ENCODE data around the gene HCST.
"Not testable (repeated sequence)": the region's sequence is repeated elsewhere in the genome, so short reads cannot be mapped to it uniquely, and the experiment has no call there.

HCST gene

DNA sequence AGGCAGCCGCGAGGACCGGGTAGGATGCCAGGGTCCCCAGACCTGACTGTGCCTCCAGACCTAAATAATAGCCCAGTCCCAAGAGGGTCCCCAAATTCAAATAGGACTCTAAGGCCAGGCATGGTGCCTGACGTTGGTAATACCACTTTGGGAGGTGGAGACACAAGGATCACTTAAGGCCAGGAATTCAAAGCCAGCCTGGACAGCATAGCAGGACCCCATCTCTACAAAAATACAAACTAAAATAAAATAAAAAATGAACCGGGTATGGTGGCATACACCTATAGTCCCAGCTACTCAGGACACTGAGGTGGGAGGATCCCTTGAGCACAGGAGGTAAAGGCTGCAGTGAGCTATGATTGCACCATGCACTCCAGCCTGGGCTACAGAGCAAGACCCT is 39.3 kb upstream of the HCST start:
- no peaks in the 10 kb centered on the region for H3K9me3 ChIP-seq (ENCODE audit: control insufficient read depth, low read length)

DNA sequence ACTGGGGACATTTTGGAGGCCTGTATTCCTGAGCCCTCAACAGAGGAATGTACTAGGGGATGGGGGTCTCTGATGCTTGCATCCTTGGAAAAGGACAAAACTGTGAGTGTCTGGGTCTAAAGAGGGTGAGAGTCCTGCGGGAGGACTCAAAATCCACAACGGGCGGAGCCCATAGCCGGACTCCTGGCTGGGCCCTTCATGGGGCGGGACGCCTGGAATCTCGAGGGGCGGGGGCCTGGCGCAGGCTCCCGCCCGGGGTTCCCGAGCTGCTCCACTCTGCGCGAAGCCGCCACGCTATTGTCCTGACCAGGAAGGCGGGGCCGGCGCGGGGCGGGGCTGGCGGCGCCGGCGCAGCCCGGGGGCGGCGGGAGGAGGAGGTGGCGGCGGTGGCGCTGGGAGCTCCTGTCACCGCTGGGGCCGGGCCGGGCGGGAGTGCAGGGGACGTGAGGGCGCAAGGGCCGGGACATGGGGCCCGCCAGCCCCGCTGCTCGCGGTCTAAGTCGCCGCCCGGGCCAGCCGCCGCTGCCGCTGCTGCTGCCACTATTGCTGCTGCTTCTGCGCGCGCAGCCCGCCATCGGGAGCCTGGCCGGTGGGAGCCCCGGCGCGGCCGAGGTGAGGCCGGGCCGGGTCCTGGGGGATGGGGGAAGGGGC is 34.0 kb upstream of the HCST start, which contains the start of gene APLP1:
Gene APLP1, plus strand, starts transcription at position 403 of the 651 bp plus-strand sequence. Its CDS starts 63 bp downstream, at position 466.
- WGBS, 2 experiments: 0 to 1% methylated on average over 60 of the region's 60 CpGs
- peaks cover 16% of the 10 kb centered on the region for H3K4me1 ChIP-seq (ENCODE audit: control insufficient read depth, insufficient read depth, low read length)
- H3K36me3 ChIP-seq (ENCODE audit: control insufficient read depth, insufficient read depth, low read length): peaks cover 10% of the 10 kb centered on the region
- peak within 1 kb of the TSS; percentile 95 for H3K27ac ChIP-seq (ENCODE audit: insufficient read depth, low read depth, low read length, poor library complexity, severe bottlenecking)
- peak within 1 kb of the TSS; percentile 72 for H3K4me3 ChIP-seq (ENCODE audit: insufficient read depth, low read depth, low read length)
- H3K27me3 ChIP-seq (ENCODE audit: control insufficient read depth, insufficient read depth, low read length, poor library complexity, severe bottlenecking): no peaks in the 10 kb centered on the region
- no peaks in the 10 kb centered on the region for H3K9me3 ChIP-seq (ENCODE audit: control insufficient read depth, low read length)

More for the DNA sequence above, 39.3 kb upstream of the HCST start:
- Histone ChIP-seq H3K36me3 (ENCODE audit: control insufficient read depth, insufficient read depth, low read length) (peaks cover 3% of the 10 kb centered on the region), H3K27ac (ENCODE audit: insufficient read depth, low read depth, low read length, poor library complexity, severe bottlenecking) (no peak overlapping the region), H3K4me3 (ENCODE audit: insufficient read depth, low read depth, low read length) (no peak overlapping the region), H3K4me1 (ENCODE audit: control insufficient read depth, insufficient read depth, low read length) (peaks cover 27% of the 10 kb centered on the region), H3K27me3 (ENCODE audit: control insufficient read depth, insufficient read depth, low read length, poor library complexity, severe bottlenecking) (peaks cover 45% of the 10 kb centered on the region)
- WGBS, 2 experiments: 90 to 93% methylated on average over 5 of the region's 5 CpGs

DNA sequence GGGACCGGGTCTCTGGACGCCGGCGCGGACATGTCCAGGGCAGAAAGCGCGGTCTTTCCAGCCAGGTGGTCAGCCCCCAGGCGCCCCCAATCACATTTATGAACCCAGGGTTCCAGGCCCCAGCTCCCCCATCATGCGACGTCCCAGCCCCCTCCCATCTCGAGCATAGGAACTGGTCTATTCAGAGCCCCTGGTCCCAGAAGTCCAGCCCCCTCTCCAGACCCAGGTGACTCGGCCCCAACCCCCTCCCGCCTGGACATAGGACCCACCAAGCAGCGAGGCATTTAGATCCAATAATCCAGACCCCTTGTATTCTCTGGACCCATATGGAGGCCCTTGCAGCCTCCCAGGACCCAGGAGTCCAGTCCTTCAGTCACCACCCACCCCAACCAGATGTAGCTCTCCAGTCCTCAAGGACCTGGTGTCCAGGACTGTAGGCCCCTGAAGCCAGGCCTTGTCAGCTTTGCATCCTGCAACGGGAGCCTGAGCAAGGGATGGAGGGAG is 33.5 kb upstream of the HCST start:
- Histone ChIP-seq H3K36me3 (ENCODE audit: control insufficient read depth, insufficient read depth, low read length) (peaks cover 10% of the 10 kb centered on the region), H3K27me3 (ENCODE audit: control insufficient read depth, insufficient read depth, low read length, poor library complexity, severe bottlenecking) (no peaks in the 10 kb centered on the region), H3K9me3 (ENCODE audit: control insufficient read depth, low read length) (no peaks in the 10 kb centered on the region), H3K4me1 (ENCODE audit: control insufficient read depth, insufficient read depth, low read length) (peaks cover 16% of the 10 kb centered on the region), H3K4me3 (ENCODE audit: insufficient read depth, low read depth, low read length) (peak overlapping the region; percentile 72), H3K27ac (ENCODE audit: insufficient read depth, low read depth, low read length, poor library complexity, severe bottlenecking) (peak overlapping the region; percentile 95)
- WGBS, 2 experiments: 1% methylated on average over 15 of the region's 15 CpGs

DNA sequence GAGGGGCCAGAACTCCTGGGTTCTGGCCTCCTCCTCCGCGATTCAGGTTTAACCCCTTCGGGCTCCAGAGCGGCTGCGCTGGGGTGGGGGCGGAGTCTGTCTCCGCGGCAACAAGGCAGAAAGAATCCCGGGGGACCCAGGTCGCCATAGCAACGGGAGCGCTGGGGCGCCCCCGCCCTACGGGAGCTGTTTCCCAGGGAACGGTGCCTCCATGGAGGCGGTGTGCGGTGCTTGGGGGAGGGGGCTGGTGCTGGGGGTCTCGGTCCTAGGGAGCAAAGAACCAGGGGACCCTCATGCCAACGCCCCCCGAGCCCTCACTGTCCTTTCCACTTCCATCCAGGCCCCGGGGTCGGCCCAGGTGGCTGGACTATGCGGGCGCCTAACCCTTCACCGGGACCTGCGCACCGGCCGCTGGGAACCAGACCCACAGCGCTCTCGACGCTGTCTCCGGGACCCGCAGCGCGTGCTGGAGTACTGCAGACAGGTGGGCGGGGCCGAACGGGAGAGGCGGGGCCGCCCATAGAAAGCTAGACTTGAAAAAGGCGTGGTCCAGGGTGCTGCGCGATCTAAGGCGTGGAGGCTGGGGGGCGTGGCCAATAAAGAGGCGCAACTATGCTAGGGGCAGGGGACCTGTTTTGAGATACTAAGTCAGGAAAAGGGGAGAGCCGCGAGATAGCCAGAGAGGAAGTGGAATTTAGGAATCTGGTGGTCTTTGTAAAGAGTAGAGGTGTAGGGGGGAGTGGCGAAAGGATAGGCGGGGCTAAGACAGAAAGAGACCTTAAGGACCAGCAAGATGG is 32.8 kb upstream of the HCST start:
- WGBS, 2 experiments: 0 to 1% methylated on average over 51 of the region's 51 CpGs
- Histone ChIP-seq H3K36me3 (ENCODE audit: control insufficient read depth, insufficient read depth, low read length) (peaks cover 10% of the 10 kb centered on the region), H3K4me1 (ENCODE audit: control insufficient read depth, insufficient read depth, low read length) (peaks cover 16% of the 10 kb centered on the region), H3K27ac (ENCODE audit: insufficient read depth, low read depth, low read length, poor library complexity, severe bottlenecking) (peak overlapping the region; percentile 95), H3K9me3 (ENCODE audit: control insufficient read depth, low read length) (no peaks in the 10 kb centered on the region), H3K4me3 (ENCODE audit: insufficient read depth, low read depth, low read length) (peak overlapping the region; percentile 72), H3K27me3 (ENCODE audit: control insufficient read depth, insufficient read depth, low read length, poor library complexity, severe bottlenecking) (no peaks in the 10 kb centered on the region)

DNA sequence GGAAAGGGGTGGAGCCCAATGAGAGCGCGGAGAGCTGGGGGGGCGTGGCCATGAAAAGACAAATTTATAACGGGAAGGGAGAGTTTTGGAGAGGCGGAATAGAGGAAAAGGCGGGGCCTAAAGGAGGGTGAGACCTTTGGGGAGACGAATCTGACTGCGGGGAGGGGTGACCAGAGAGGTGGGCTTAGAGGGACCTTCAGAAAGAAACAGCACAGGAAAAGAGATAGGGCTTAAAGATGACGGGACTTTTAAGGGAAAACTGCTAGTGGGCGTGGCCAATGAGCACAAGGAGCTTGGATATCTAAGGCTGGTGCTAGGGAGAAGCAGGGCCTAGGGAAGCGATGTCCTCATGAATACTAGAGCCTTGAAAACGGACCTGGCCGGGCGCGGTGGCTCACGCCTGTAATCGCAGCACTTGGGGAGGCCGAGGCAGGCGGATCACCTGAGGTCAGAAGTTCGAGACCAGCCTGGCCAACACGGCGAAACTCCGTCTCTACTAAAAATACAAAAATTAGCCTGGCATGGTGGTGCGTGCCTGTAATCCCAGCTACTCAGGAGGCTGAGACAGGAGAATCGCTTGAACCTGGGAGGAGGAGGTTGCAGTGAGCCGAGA is 32.1 kb upstream of the HCST start:
- WGBS, 2 experiments: 48 to 49% methylated on average over 26 of the region's 26 CpGs
- H3K4me3 ChIP-seq (ENCODE audit: insufficient read depth, low read depth, low read length): peak overlapping the region; percentile 72

DNA sequence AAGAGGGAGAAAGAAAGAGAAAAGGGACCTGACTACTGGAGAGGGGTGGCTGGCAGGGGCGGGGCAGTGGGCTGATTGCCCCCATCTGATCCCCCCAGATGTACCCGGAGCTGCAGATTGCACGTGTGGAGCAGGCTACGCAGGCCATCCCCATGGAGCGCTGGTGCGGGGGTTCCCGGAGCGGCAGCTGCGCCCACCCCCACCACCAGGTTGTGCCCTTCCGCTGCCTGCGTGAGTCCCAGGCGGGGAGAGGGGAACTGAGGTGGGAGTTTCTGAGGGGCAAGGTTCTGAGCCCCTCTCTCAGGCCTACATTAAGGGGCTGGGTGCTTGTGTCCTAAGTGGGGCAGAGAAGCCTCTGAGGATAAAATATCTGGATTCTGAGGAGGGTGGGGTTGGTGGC is 31.5 kb upstream of the HCST start:
- no peaks in the 10 kb centered on the region for H3K27me3 ChIP-seq (ENCODE audit: control insufficient read depth, insufficient read depth, low read length, poor library complexity, severe bottlenecking)
- H3K27ac ChIP-seq (ENCODE audit: insufficient read depth, low read depth, low read length, poor library complexity, severe bottlenecking): peak overlapping the region; percentile 26
- H3K36me3 ChIP-seq (ENCODE audit: control insufficient read depth, insufficient read depth, low read length): peaks cover 7% of the 10 kb centered on the region
- no peak overlapping the region for H3K4me3 ChIP-seq (ENCODE audit: insufficient read depth, low read depth, low read length)
- WGBS, 2 experiments: 84 to 88% methylated on average over 12 of the region's 12 CpGs
- H3K9me3 ChIP-seq (ENCODE audit: control insufficient read depth, low read length): no peaks in the 10 kb centered on the region
- peaks cover 16% of the 10 kb centered on the region for H3K4me1 ChIP-seq (ENCODE audit: control insufficient read depth, insufficient read depth, low read length)

More for the DNA sequence above, 32.1 kb upstream of the HCST start:
- not testable (repeated sequence) for H3K27me3 ChIP-seq (ENCODE audit: control insufficient read depth, insufficient read depth, low read length, poor library complexity, severe bottlenecking); H3K9me3 ChIP-seq (ENCODE audit: control insufficient read depth, low read length); H3K36me3 ChIP-seq (ENCODE audit: control insufficient read depth, insufficient read depth, low read length)
- H3K4me1 ChIP-seq (ENCODE audit: control insufficient read depth, insufficient read depth, low read length): peaks cover 16% of the 10 kb centered on the region
- peak overlapping the region; percentile 64 for H3K27ac ChIP-seq (ENCODE audit: insufficient read depth, low read depth, low read length, poor library complexity, severe bottlenecking)

DNA sequence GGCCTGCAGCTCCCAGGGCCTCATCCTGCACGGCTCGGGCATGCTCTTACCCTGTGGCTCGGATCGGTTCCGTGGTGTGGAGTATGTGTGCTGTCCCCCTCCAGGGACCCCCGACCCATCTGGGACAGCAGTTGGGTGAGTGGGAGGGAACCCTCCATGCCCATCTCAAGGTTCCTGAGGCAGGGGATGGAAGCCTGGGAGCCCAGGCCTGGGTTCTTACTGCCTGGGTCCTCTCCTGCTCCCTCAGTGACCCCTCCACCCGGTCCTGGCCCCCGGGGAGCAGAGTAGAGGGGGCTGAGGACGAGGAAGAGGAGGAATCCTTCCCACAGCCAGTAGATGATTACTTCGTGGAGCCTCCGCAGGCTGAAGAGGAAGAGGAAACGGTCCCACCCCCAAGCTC is 30.7 kb upstream of the HCST start:
- Histone ChIP-seq H3K36me3 (ENCODE audit: control insufficient read depth, insufficient read depth, low read length) (peaks cover 13% of the 10 kb centered on the region), H3K27me3 (ENCODE audit: control insufficient read depth, insufficient read depth, low read length, poor library complexity, severe bottlenecking) (no peaks in the 10 kb centered on the region), H3K27ac (ENCODE audit: insufficient read depth, low read depth, low read length, poor library complexity, severe bottlenecking) (no peak overlapping the region), H3K4me1 (ENCODE audit: control insufficient read depth, insufficient read depth, low read length) (peaks cover 16% of the 10 kb centered on the region), H3K4me3 (ENCODE audit: insufficient read depth, low read depth, low read length) (no peak overlapping the region), H3K9me3 (ENCODE audit: control insufficient read depth, low read length) (no peaks in the 10 kb centered on the region)
- WGBS, 2 experiments: 96 to 97% methylated on average over 12 of the region's 12 CpGs

DNA sequence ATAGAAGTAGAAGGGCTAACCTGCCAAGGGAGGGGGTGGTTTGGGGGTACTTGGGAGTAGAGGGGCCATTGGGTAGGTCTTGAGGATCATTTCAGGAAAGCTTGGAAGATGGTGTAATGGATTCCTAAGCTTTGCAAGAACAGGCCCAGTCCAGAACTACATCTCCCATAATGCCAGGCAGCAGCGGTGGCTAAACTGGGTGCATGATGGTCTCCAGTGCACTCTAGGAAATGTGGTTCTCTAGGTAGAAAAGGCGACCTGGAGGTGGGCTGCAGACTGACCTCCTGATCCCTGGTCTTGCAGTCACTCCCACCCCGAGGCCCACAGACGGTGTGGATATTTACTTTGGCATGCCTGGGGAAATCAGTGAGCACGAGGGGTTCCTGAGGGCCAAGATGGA is 30.1 kb upstream of the HCST start:
- Histone ChIP-seq H3K4me1 (ENCODE audit: control insufficient read depth, insufficient read depth, low read length) (peaks cover 16% of the 10 kb centered on the region), H3K27me3 (ENCODE audit: control insufficient read depth, insufficient read depth, low read length, poor library complexity, severe bottlenecking) (no peaks in the 10 kb centered on the region), H3K4me3 (ENCODE audit: insufficient read depth, low read depth, low read length) (no peak overlapping the region), H3K27ac (ENCODE audit: insufficient read depth, low read depth, low read length, poor library complexity, severe bottlenecking) (no peak overlapping the region), H3K9me3 (ENCODE audit: control insufficient read depth, low read length) (no peaks in the 10 kb centered on the region), H3K36me3 (ENCODE audit: control insufficient read depth, insufficient read depth, low read length) (peaks cover 14% of the 10 kb centered on the region)
- WGBS, 2 experiments: 89 to 93% methylated on average over 5 of the region's 5 CpGs

DNA sequence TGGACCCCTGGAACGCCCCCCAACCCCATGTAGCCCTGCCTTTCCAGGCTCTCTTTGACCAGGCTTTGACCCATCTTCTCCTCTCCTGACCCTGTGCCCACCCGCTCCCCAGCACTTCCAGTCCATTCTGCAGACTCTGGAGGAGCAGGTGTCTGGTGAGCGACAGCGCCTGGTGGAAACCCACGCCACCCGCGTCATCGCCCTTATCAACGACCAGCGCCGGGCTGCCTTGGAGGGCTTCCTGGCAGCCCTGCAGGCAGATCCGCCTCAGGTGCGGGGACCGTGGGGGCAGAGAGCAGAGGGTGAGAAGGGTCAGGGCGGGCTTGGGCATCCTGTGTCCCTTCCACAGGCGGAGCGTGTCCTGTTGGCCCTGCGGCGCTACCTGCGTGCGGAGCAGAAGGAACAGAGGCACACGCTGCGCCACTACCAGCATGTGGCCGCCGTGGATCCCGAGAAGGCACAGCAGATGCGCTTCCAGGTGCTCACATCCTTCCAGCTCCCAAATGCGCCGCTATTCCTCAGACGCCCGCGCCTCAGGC is 27.9 kb upstream of the HCST start:
- Histone ChIP-seq H3K9me3 (ENCODE audit: control insufficient read depth, low read length) (no peaks in the 10 kb centered on the region), H3K27me3 (ENCODE audit: control insufficient read depth, insufficient read depth, low read length, poor library complexity, severe bottlenecking) (peaks cover 5% of the 10 kb centered on the region), H3K27ac (ENCODE audit: insufficient read depth, low read depth, low read length, poor library complexity, severe bottlenecking) (no peak overlapping the region), H3K4me1 (ENCODE audit: control insufficient read depth, insufficient read depth, low read length) (peaks cover 7% of the 10 kb centered on the region), H3K4me3 (ENCODE audit: insufficient read depth, low read depth, low read length) (no peak overlapping the region), H3K36me3 (ENCODE audit: control insufficient read depth, insufficient read depth, low read length) (peaks cover 16% of the 10 kb centered on the region)
- 94 to 95% methylated on average over 32 of the region's 32 CpGs for WGBS, 2 experiments

DNA sequence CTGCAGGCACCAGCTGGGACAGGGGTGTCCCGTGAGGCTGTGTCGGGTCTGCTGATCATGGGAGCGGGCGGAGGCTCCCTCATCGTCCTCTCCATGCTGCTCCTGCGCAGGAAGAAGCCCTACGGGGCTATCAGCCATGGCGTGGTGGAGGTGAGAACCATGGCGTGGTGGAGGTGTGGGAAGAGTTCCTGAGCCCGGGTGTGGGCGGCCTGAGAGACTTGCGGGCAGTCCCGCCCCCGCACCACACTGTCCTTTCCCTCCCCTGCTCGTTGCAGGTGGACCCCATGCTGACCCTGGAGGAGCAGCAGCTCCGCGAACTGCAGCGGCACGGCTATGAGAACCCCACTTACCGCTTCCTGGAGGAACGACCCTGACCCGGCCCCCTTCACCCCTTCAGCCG is 23.3 kb upstream of the HCST start:
- 59% methylated on average over 23 of the region's 23 CpGs for WGBS, 2 experiments
- Histone ChIP-seq H3K9me3 (ENCODE audit: control insufficient read depth, low read length) (no peaks in the 10 kb centered on the region), H3K4me1 (ENCODE audit: control insufficient read depth, insufficient read depth, low read length) (no peaks in the 10 kb centered on the region), H3K27ac (ENCODE audit: insufficient read depth, low read depth, low read length, poor library complexity, severe bottlenecking) (no peak overlapping the region), H3K27me3 (ENCODE audit: control insufficient read depth, insufficient read depth, low read length, poor library complexity, severe bottlenecking) (peaks cover 5% of the 10 kb centered on the region), H3K4me3 (ENCODE audit: insufficient read depth, low read depth, low read length) (no peak overlapping the region), H3K36me3 (ENCODE audit: control insufficient read depth, insufficient read depth, low read length) (peaks cover 9% of the 10 kb centered on the region)

Data from ectodermal cell (in vitro differentiated cells).